ENCODE data around the gene SLC6A19. TPM values are rescaled to one million over a fixed set of nuclear protein-coding genes. Genes with fewer than 3 reads are reported as not detected.

SLC6A19 gene
- total and polyA plus RNA-seq, 10 of the 15 experiments (the other 5 are each of a cell fraction or from before 2014, with no cell fraction given), result 0.01 to 0.03 TPM; not detected in 8

- no CpG with 5 or more reads among the region's 9 CpGs for WGBS (ENCODE audit: insufficient coverage, insufficient replicate concordance, low lambda C conversion rate, missing lambda C conversion rate)
- H2AFZ ChIP-seq (ENCODE audit: control insufficient read depth, low read depth, low read length), result no peak overlapping the region
- H3K79me2 ChIP-seq (ENCODE audit: control insufficient read depth, insufficient read depth, low read length), result no peaks in the 10 kb centered on the region
- ChIA-PET CTCF (no interaction called here), RAD21 (ENCODE audit: unreplicated experiment) (no interaction called here), SMC1A (ENCODE audit: uncharacterized antibody, unreplicated experiment) (no interaction called here), POLR2A (no interaction called here)
- no peak for FAIRE-seq
- H3K4me3 ChIP-seq, result no peak overlapping the region
- no peak for ATAC-seq
- no peak overlapping the region for H3K4me2 ChIP-seq (ENCODE audit: control insufficient read depth, insufficient read depth)
- H3K4me1 ChIP-seq (ENCODE audit: control insufficient read depth, insufficient read depth, low read length), result no peaks in the 10 kb centered on the region
- no TSS peak for BruUV-seq (replicated peaks)
- intact Hi-C loops (cut with micrococcal nuclease; ENCODE audit: unreplicated experiment) (no loop called here), in situ Hi-C loops (cut with MboI) (no loop called here)
- TF ChIP-seq KDM1A (IDR thresholded peaks at IDR 0.05; ENCODE audit: borderline replicate concordance) (no peak), ZBTB40 (IDR thresholded peaks at IDR 0.05; ENCODE audit: borderline replicate concordance) (no peak), EGR1 (IDR thresholded peaks at IDR 0.05; ENCODE audit: borderline replicate concordance in 1 of 2, low read depth in 2 of 2, low read length in 2 of 2) (no peak), NR2C2 (IDR thresholded peaks at IDR 0.05; ENCODE audit: borderline replicate concordance, control insufficient read depth, insufficient read length, low read depth) (no peak), BCLAF1 (IDR thresholded peaks at IDR 0.05) (no peak), TCF3 (IDR thresholded peaks at IDR 0.05; ENCODE audit: borderline replicate concordance, insufficient read depth, low read depth, low read length) (no peak), CBFB (IDR thresholded peaks at IDR 0.05; ENCODE audit: low read depth) (no peak), KAT2A (conservative IDR thresholded peaks at IDR 0.05; ENCODE audit: control insufficient read depth, low read depth, low read length) (no peak), STAT1 (conservative IDR thresholded peaks at IDR 0.05) (no peak), RFX5 (IDR thresholded peaks at IDR 0.05; ENCODE audit: low read depth, low read length) (no peak), ZNF384 (IDR thresholded peaks at IDR 0.05; ENCODE audit: borderline replicate concordance, low read depth, low read length) (no peak), SIX5 (IDR thresholded peaks at IDR 0.05; ENCODE audit: low read depth, low read length, severe bottlenecking) (no peak), GABPA (IDR thresholded peaks at IDR 0.05; ENCODE audit: low read depth) (no peak), ZNF217 (IDR thresholded peaks at IDR 0.05) (no peak)
- H3K9me3 ChIP-seq (replicated peaks; ENCODE audit: control insufficient read depth, insufficient read depth, low read length), result no peaks in the 10 kb centered on the region
- no peaks in the 10 kb centered on the region for H3K27me3 ChIP-seq (replicated peaks in 1 of 2; ENCODE audit: control insufficient read depth in 2 of 2, insufficient read depth in 2 of 2, low read length in 1 of 2)
- no peaks in the 10 kb centered on the region for H4K20me1 ChIP-seq (ENCODE audit: control insufficient read depth, insufficient read depth)
- H3K36me3 ChIP-seq (ENCODE audit: control insufficient read depth in 2 of 2, insufficient read depth in 2 of 2, low read length in 1 of 2), result no peaks in the 10 kb centered on the region
- no peak overlapping the region for H3K27ac ChIP-seq (ENCODE audit: control insufficient read depth, insufficient read depth)
- no peak overlapping the region for H3K9ac ChIP-seq (ENCODE audit: control insufficient read depth, insufficient read depth, low read length)
- DNase-seq (ENCODE audit: low read depth, low spot score), result no peak
These were observed 22.0 kb upstream of the SLC6A19 start for GRCh38 chr5:1179383-1179715.

All from GM12878 (cell line).